ENCODE data around the gene PRM1.
A peak's percentile ranks its signal among the peaks of the same experiment; 100 is the strongest.

Gene PRM1

DNA sequence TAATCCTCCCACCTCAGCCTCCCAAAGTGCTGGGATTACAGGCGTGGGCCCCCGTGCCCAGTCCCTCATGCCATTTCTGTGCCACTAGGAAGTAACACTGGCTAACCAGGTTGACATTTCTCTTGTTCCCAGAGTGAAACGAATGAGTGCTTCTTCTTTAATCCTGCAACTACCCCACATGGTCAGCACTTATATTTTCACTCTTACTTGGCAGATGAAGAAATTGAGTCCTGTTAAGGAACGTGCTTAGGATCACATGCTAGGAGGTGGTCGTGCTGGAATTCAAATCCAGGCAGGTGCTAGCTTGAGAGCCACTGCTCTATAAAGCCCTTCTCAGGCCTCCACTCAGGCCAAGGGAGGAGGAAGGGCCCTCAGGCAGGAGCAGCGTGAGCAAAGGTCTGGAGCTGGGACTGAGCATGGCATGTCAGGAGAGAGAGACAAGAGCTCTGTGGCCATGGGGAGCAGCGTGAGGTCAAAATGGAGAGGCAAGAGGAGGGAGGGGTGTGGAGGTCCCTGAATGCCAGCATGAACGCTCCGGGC, 45.7 kb upstream of the PRM1 start:
- Histone ChIP-seq H3K36me3 (ENCODE audit: control insufficient read depth in 1 of 2, insufficient read depth in 2 of 2, low read depth in 1 of 2, low read length in 2 of 2) (no peaks in the 10 kb centered on the region), H4K91ac (ENCODE audit: low read length) (peak overlapping the region; percentile 79), H3K9ac (ENCODE audit: low read length) (no peak overlapping the region), H3K79me1 (replicated peaks; ENCODE audit: low read length, poor library complexity, severe bottlenecking) (no peaks in the 10 kb centered on the region), H2BK120ac (ENCODE audit: low read depth, low read length) (no peak overlapping the region), H3K23ac (ENCODE audit: low read length in 2 of 2) (no peak overlapping the region), H2BK5ac (ENCODE audit: low read depth, low read length, poor library complexity, severe bottlenecking) (no peak overlapping the region), H3K27ac (ENCODE audit: low read length, poor library complexity, severe bottlenecking) (no peak overlapping the region), H3K18ac (ENCODE audit: low read depth in 1 of 2, low read length in 2 of 2) (peak overlapping the region; percentile 7 to 41), H2AFZ (ENCODE audit: low read depth, low read length) (no peak overlapping the region), H3K4me2 (ENCODE audit: low read length, poor library complexity, severe bottlenecking) (no peak overlapping the region), H3K4me3 (ENCODE audit: insufficient read depth in 1 of 2, low read depth in 1 of 2, low read length in 2 of 2) (no peak overlapping the region), H3K4me1 (ENCODE audit: control insufficient read depth, insufficient read depth, low read depth, low read length) (peaks cover 28% of the 10 kb centered on the region), H3K14ac (ENCODE audit: low read length in 2 of 2) (peak overlapping the region in 1 of 2 experiments; percentile 44), H2BK15ac (ENCODE audit: low read depth, poor library complexity, severe bottlenecking) (peak overlapping the region; percentile 26), H3K9me3 (ENCODE audit: control insufficient read depth, low read length) (no peaks in the 10 kb centered on the region), H3K27me3 (ENCODE audit: control insufficient read depth in 1 of 2, insufficient read depth in 1 of 2, low read length in 2 of 2) (no peaks in the 10 kb centered on the region), H2BK12ac (ENCODE audit: low read length in 2 of 2) (peak overlapping the region; percentile 62 to 73), H4K8ac (ENCODE audit: low read length) (no peak overlapping the region), H2AK5ac (ENCODE audit: low read length, severe bottlenecking) (peak overlapping the region; percentile 40), H3K4ac (ENCODE audit: low read depth in 1 of 2, low read length in 2 of 2) (no peak overlapping the region)
- no peak for DNase-seq
- 90% methylated on average over 8 of the region's 9 CpGs for WGBS

DNA sequence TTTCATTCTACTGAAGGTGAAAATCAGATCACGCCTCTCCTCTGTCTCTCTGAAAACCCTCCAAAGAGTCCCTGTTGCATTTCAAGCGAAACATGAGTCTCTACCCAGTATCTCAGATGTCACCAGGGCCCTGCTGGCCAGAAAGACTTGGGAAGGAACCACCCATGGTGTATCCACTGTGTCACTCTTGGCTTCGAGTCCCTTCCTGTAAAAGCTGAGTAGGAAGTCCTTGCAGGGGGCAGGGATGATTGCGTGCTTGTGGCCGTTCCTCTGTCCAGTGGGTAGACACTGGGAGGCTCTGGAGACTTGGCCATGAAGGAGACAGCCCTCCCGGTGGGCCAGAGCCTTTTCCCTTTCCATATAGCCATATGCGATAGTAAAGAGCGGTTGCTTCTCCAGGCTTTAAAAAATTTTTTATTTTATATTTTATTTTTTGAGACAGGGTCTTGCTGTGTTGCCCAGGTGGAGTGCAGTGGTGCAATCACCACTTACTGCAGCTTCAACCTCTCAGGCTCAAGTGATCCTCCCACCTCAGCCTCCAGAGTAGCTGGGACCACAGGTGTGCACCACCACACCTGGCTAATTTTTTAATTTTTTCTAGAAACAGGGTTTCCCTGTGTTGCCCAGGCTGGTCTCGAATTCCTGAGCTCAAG, 45.1 kb upstream of the PRM1 start:
- H2AK5ac ChIP-seq (ENCODE audit: low read length, severe bottlenecking) = peak overlapping the region; percentile 87
- H2BK12ac ChIP-seq (ENCODE audit: low read length in 2 of 2) = peak overlapping the region in 1 of 2 experiments; percentile 73
- no peak for DNase-seq
- no peak overlapping the region for H3K4ac ChIP-seq (ENCODE audit: low read depth in 1 of 2, low read length in 2 of 2)
- H3K36me3 ChIP-seq (ENCODE audit: control insufficient read depth in 1 of 2, insufficient read depth in 2 of 2, low read depth in 1 of 2, low read length in 2 of 2) = no peaks in the 10 kb centered on the region
- peak overlapping the region; percentile 25 for H4K91ac ChIP-seq (ENCODE audit: low read length)
- peak overlapping the region in 1 of 2 experiments; percentile 25 for H3K18ac ChIP-seq (ENCODE audit: low read depth in 1 of 2, low read length in 2 of 2)
- no peaks in the 10 kb centered on the region for H3K27me3 ChIP-seq (ENCODE audit: control insufficient read depth in 1 of 2, insufficient read depth in 1 of 2, low read length in 2 of 2)
- no peak overlapping the region for H2AFZ ChIP-seq (ENCODE audit: low read depth, low read length)
- H3K4me1 ChIP-seq (ENCODE audit: control insufficient read depth, insufficient read depth, low read depth, low read length) = peaks cover 28% of the 10 kb centered on the region
- no peak overlapping the region for H3K27ac ChIP-seq (ENCODE audit: low read length, poor library complexity, severe bottlenecking)
- 87% methylated on average over 6 of the region's 9 CpGs for WGBS
- H2BK5ac ChIP-seq (ENCODE audit: low read depth, low read length, poor library complexity, severe bottlenecking) = no peak overlapping the region
- H2BK15ac ChIP-seq (ENCODE audit: low read depth, poor library complexity, severe bottlenecking) = peak overlapping the region; percentile 84
- no peak overlapping the region for H3K23ac ChIP-seq (ENCODE audit: low read length in 2 of 2)
- H2BK120ac ChIP-seq (ENCODE audit: low read depth, low read length) = no peak overlapping the region
- no peaks in the 10 kb centered on the region for H3K9me3 ChIP-seq (ENCODE audit: control insufficient read depth, low read length)
- H3K4me3 ChIP-seq (ENCODE audit: insufficient read depth in 1 of 2, low read depth in 1 of 2, low read length in 2 of 2) = no peak overlapping the region
- no peak overlapping the region for H3K4me2 ChIP-seq (ENCODE audit: low read length, poor library complexity, severe bottlenecking)
- H3K79me1 ChIP-seq (replicated peaks; ENCODE audit: low read length, poor library complexity, severe bottlenecking) = no peaks in the 10 kb centered on the region
- H3K14ac ChIP-seq (ENCODE audit: low read length in 2 of 2) = no peak overlapping the region
- no peak overlapping the region for H4K8ac ChIP-seq (ENCODE audit: low read length)
- H3K9ac ChIP-seq (ENCODE audit: low read length) = no peak overlapping the region

DNA sequence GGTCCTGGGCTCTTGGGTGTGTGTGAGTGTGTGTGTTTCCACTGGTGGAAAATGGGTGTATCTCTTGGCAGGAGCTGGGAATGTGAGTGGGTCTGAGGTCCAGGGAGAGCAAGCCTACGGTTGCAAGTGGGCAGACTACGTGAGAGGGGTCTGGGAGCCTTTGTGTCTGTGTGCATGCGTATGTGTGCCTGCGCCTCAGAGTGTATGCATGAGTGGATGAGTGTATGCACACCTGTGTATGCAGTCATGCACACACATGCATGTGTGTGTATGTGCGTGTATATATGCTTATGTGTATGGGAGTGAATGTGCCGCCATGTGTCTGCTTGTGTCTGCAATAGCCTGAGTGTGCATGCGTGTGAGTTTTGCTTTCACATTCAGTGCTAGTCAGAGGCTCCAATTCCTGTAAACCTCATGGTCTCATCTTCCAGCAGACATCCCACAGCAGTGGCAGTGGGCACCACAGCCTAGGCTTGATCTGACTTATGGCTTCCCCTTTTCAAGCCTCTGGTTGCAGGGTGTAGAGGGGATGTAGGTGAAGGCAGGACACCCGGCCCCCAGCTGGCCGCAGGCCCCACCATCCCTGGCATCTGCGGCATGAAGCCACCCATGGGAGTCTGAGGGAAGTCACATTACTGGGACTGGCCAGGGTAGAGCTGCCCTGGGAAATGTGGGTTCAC, 44.4 kb upstream of the PRM1 start:
- 83% methylated on average over 10 of the region's 10 CpGs for WGBS
- peak overlapping the region; percentile 87 for H2AK5ac ChIP-seq (ENCODE audit: low read length, severe bottlenecking)
- no peaks in the 10 kb centered on the region for H3K36me3 ChIP-seq (ENCODE audit: control insufficient read depth in 1 of 2, insufficient read depth in 2 of 2, low read depth in 1 of 2, low read length in 2 of 2)

More for the DNA sequence above, 44.4 kb upstream of the PRM1 start:
- Histone ChIP-seq H3K9me3 (ENCODE audit: control insufficient read depth, low read length) (no peaks in the 10 kb centered on the region), H2BK12ac (ENCODE audit: low read length in 2 of 2) (peak overlapping the region; percentile 67 to 70), H3K18ac (ENCODE audit: low read depth in 1 of 2, low read length in 2 of 2) (peak overlapping the region in 1 of 2 experiments; percentile 49), H3K4ac (ENCODE audit: low read depth in 1 of 2, low read length in 2 of 2) (peak overlapping the region in 1 of 2 experiments; percentile 20), H3K4me3 (ENCODE audit: insufficient read depth in 1 of 2, low read depth in 1 of 2, low read length in 2 of 2) (no peak overlapping the region), H3K79me1 (replicated peaks; ENCODE audit: low read length, poor library complexity, severe bottlenecking) (no peaks in the 10 kb centered on the region), H2BK120ac (ENCODE audit: low read depth, low read length) (no peak overlapping the region), H3K27ac (ENCODE audit: low read length, poor library complexity, severe bottlenecking) (no peak overlapping the region), H3K4me2 (ENCODE audit: low read length, poor library complexity, severe bottlenecking) (no peak overlapping the region), H2BK5ac (ENCODE audit: low read depth, low read length, poor library complexity, severe bottlenecking) (no peak overlapping the region), H2AFZ (ENCODE audit: low read depth, low read length) (no peak overlapping the region), H3K23ac (ENCODE audit: low read length in 2 of 2) (no peak overlapping the region), H4K8ac (ENCODE audit: low read length) (peak overlapping the region; percentile 57), H4K91ac (ENCODE audit: low read length) (peak overlapping the region; percentile 79), H3K14ac (ENCODE audit: low read length in 2 of 2) (peak overlapping the region in 1 of 2 experiments; percentile 72), H3K4me1 (ENCODE audit: control insufficient read depth, insufficient read depth, low read depth, low read length) (peaks cover 28% of the 10 kb centered on the region), H3K27me3 (ENCODE audit: control insufficient read depth in 1 of 2, insufficient read depth in 1 of 2, low read length in 2 of 2) (no peaks in the 10 kb centered on the region), H2BK15ac (ENCODE audit: low read depth, poor library complexity, severe bottlenecking) (peak overlapping the region; percentile 84), H3K9ac (ENCODE audit: low read length) (no peak overlapping the region)
- DNase-seq = no peak

Data from mesenchymal stem cell (in vitro differentiated cells and primary cell).